IMR-90 (cell line): Measurements from ENCODE around the gene FOXI1. TPM values are rescaled to one million over a fixed set of nuclear protein-coding genes. Genes with fewer than 3 reads are reported as not detected.

Source experiments
- ATAC-seq: fragments of 200-7000 bp; cut with Tn5 transposase; 2 replicates; pipeline ENCODE4 v1.9.1; 2020; ENCODE audit warnings: low read depth, mild to moderate bottlenecking, moderate library complexity
- BruUV-seq: library from RNA; stranded (reverse); fragments of 400-500 nt; replicated peaks from 2 replicates; lab custom pipeline; 2021; lab: Mats Ljungman, UMichigan
- CTCF ChIA-PET: fragments of 300-600 bp; formaldehyde crosslinking; extraction: SDS; loops from one replicate; lab custom pipeline; 2021; ENCODE audit warnings: antibody characterized with exemption; lab: Yijun Ruan, JAX
- POLR2A ChIA-PET: fragments of 300-600 bp; sonication (Branson Sonifier 250); formaldehyde crosslinking; loops from one replicate; lab custom pipeline; 2022; ENCODE audit warnings: antibody characterized with exemption; ENCODE audit not compliant: unreplicated experiment; lab: Charles Lee
- DNase-seq: peaks from one replicate; pipeline ENCODE4 v3.0.0; 2013
- H2AFZ ChIP-seq: replicated peaks from 2 replicates; pipeline ENCODE3; 2013; ENCODE audit warnings: low read length, mild to moderate bottlenecking; ENCODE audit not compliant: poor library complexity
- H2AK5ac ChIP-seq: 2 replicates; pipeline ENCODE4 v1.6.1; 2013; ENCODE audit warnings: low read depth, low read length, inconsistent platforms
- H2AK9ac ChIP-seq: replicated peaks from 2 replicates; pipeline ENCODE3; 2013; ENCODE audit warnings: mild to moderate bottlenecking, low read depth, low read length, moderate library complexity; ENCODE audit not compliant: poor library complexity
- H2BK120ac ChIP-seq: 2 replicates; pipeline ENCODE4 v1.6.1; 2013; ENCODE audit warnings: low read depth, low read length, inconsistent platforms
- H2BK15ac ChIP-seq: 3 replicates; pipeline ENCODE4 v1.6.1; 2013; ENCODE audit warnings: low read depth, low read length, inconsistent platforms
- H2BK20ac ChIP-seq: 2 replicates; pipeline ENCODE4 v1.6.1; 2013; ENCODE audit warnings: low read depth, mild to moderate bottlenecking, inconsistent platforms, low read length, moderate library complexity
- H2BK5ac ChIP-seq: 2 replicates; pipeline ENCODE4 v1.6.1; 2013; ENCODE audit warnings: mild to moderate bottlenecking, low read depth, low read length, inconsistent platforms; ENCODE audit not compliant: poor library complexity, severe bottlenecking
- H3K14ac ChIP-seq: replicated peaks from 2 replicates; pipeline ENCODE4 v1.6.1; 2013; ENCODE audit warnings: low read depth, low read length, inconsistent platforms
- H3K18ac ChIP-seq: 2 replicates; pipeline ENCODE4 v1.6.1; 2013; ENCODE audit warnings: low read depth, low read length, control low read depth
- H3K23ac ChIP-seq: 2 replicates; pipeline ENCODE4 v1.6.1; 2013; ENCODE audit warnings: low read depth, low read length, inconsistent platforms
- H3K27ac ChIP-seq: 2 replicates; pipeline ENCODE4 v1.5.1; 2013; ENCODE audit warnings: mild to moderate bottlenecking, control low read depth, low read length; ENCODE audit not compliant: insufficient read depth
- H3K27me3 ChIP-seq: 2 replicates; pipeline ENCODE4 v1.6.1; 2013; ENCODE audit warnings: low read length; ENCODE audit not compliant: control insufficient read depth, insufficient read depth
- H3K36me3 ChIP-seq: 2 replicates; pipeline ENCODE4 v1.6.1; 2013; ENCODE audit warnings: low read length, mixed read lengths; ENCODE audit not compliant: control insufficient read depth, insufficient read depth
- H3K4ac ChIP-seq: 2 replicates; pipeline ENCODE4 v1.6.1; 2013; ENCODE audit warnings: low read depth, low read length, inconsistent platforms
- H3K4me1 ChIP-seq: 2 replicates; pipeline ENCODE4 v1.6.1; 2013; ENCODE audit warnings: low read length, mixed read lengths; ENCODE audit not compliant: control insufficient read depth, insufficient read depth
- H3K4me2 ChIP-seq: 2 replicates; pipeline ENCODE4 v1.6.1; 2013; ENCODE audit warnings: low read depth, mild to moderate bottlenecking, control low read depth, low read length, moderate library complexity
- H3K4me3 ChIP-seq: 2 replicates; pipeline ENCODE4 v1.5.1; 2013; ENCODE audit warnings: low read depth, mild to moderate bottlenecking, control low read depth, low read length, moderate library complexity; ENCODE audit not compliant: insufficient read depth
- H3K56ac ChIP-seq: 2 replicates; pipeline ENCODE4 v1.6.1; 2013; ENCODE audit warnings: low read length, inconsistent platforms; ENCODE audit not compliant: insufficient read depth; ENCODE audit errors: extremely low read depth
- H3K79me1 ChIP-seq, 2 experiments: 2 replicates each; pipeline ENCODE4 v1.6.1; 2013; ENCODE audit warnings: low read length in 2 of 2, inconsistent platforms in 1 of 2, low read depth in 1 of 2
- H3K9ac ChIP-seq: 2 replicates; pipeline ENCODE4 v1.6.1; 2013; ENCODE audit warnings: low read depth, low read length, control low read depth
- H3K9me1 ChIP-seq: 2 replicates; pipeline ENCODE4 v1.6.1; 2013; ENCODE audit warnings: low read length, inconsistent platforms; ENCODE audit not compliant: insufficient read depth
- H3K9me3 ChIP-seq: 2 replicates; pipeline ENCODE4 v1.6.1; 2013; ENCODE audit warnings: low read length; ENCODE audit not compliant: control insufficient read depth, insufficient read depth
- H4K20me1 ChIP-seq: 2 replicates; pipeline ENCODE4 v1.6.1; 2013; ENCODE audit warnings: low read length, inconsistent platforms; ENCODE audit not compliant: insufficient read depth
- H4K5ac ChIP-seq: 2 replicates; pipeline ENCODE4 v1.6.1; 2013; ENCODE audit warnings: mild to moderate bottlenecking, low read depth, low read length, control low read depth
- H4K8ac ChIP-seq, 2 experiments: 2 replicates each; pipeline ENCODE4 v1.6.1; 2013; ENCODE audit warnings: low read depth in 2 of 2, low read length in 2 of 2, control low read depth in 1 of 2, inconsistent platforms in 1 of 2
- H4K91ac ChIP-seq: 2 replicates; pipeline ENCODE4 v1.6.1; 2013; ENCODE audit warnings: low read depth, low read length, inconsistent platforms; ENCODE audit not compliant: insufficient read depth
- BHLHE40 ChIP-seq: fragments of 150-350 bp; IDR thresholded peaks from 2 replicates; pipeline ENCODE4 v1.6.1; 2016; ENCODE audit warnings: mild to moderate bottlenecking, low read depth, low read length
- CEBPB ChIP-seq: IDR thresholded peaks from 2 replicates; pipeline ENCODE4 v1.6.1; 2012; ENCODE audit warnings: low read depth, low read length, improper control_type of control experiment
- ELK1 ChIP-seq: fragments of 150-350 bp; IDR thresholded peaks from 2 replicates; pipeline ENCODE4 v1.6.1; 2016; ENCODE audit warnings: low read depth, mild to moderate bottlenecking, low read length, moderate library complexity, borderline replicate concordance
- MAFK ChIP-seq: IDR thresholded peaks from 2 replicates; pipeline ENCODE4 v1.6.1; 2012; ENCODE audit warnings: low read depth, low read length, improper control_type of control experiment
- MAZ ChIP-seq: IDR thresholded peaks from 2 replicates; pipeline ENCODE4 v1.6.1; 2012; ENCODE audit warnings: low read depth, mild to moderate bottlenecking, low read length, improper control_type of control experiment, moderate library complexity, borderline replicate concordance
- POLR2A ChIP-seq: IDR thresholded peaks from 2 replicates; pipeline ENCODE4 v1.6.1; 2012; ENCODE audit warnings: mild to moderate bottlenecking, low read depth, low read length
- RCOR1 ChIP-seq: IDR thresholded peaks from 2 replicates; pipeline ENCODE4 v1.6.1; 2012; ENCODE audit warnings: mild to moderate bottlenecking, low read length, improper control_type of control experiment; ENCODE audit not compliant: insufficient replicate concordance
- SMC3 ChIP-seq: fragments of 150-350 bp; IDR thresholded peaks from 2 replicates; pipeline ENCODE4 v1.6.1; 2016; ENCODE audit warnings: low read depth, mild to moderate bottlenecking, antibody characterized with exemption, low read length, moderate library complexity
- whole genome bisulfite sequencing, 2 experiments: methylation state at CpG; one replicate each; pipeline versions ENCODE4 v1.1.5 to v1.1.7; 2013; ENCODE audit warnings: missing lambda C conversion rate in 2 of 2; ENCODE audit not compliant: insufficient read length in 1 of 2; ENCODE audit errors: extremely low coverage in 2 of 2; 5-methylcytosine and 5-hydroxymethylcytosine counted together
- dilution Hi-C: fragments of 300-500 bp; cut with HindIII; formaldehyde crosslinking; loops from one replicate; pipeline ENCODE4 v1.14.3; 2018; ENCODE audit warnings: low sequenced_read_pairs; ENCODE audit not compliant: unreplicated experiment
- in situ Hi-C: fragments of 300-500 bp; cut with MboI; formaldehyde crosslinking; loops from 3 replicates; pipeline ENCODE4 v1.14.3; 2019; ENCODE audit warnings: low sequenced_read_pairs, inconsistent platforms, mixed read lengths
- intact Hi-C: fragments of 100-400 bp; cut with micrococcal nuclease; formaldehyde crosslinking; loops from 2 replicates; pipeline ENCODE4 v1.10.0; 2022
- polyA plus RNA-seq, 3 experiments: library from polyadenylated mRNA; depleted of rRNA; stranded (reverse); fragments of >200 nt; gene quantifications; 2 replicates each; pipeline ENCODE4 v1.2.3, GENCODE V29; 2012; ENCODE audit warnings: low replicate concordance in 1 of 3
- total RNA-seq: library from RNA; depleted of rRNA; stranded (reverse); fragments of >200 nt; gene quantifications from 2 replicates; pipeline ENCODE4 v1.2.3, GENCODE V29; 2012
- TF ChIP-seq, protein P1 (sequence below): fragments of 150-350 bp; IDR thresholded peaks from 2 replicates; pipeline ENCODE4 v1.6.1; 2017; ENCODE audit warnings: mild to moderate bottlenecking, antibody characterized with exemption, low read length, low read depth

FOXI1 gene
- total and polyA plus RNA-seq, 2 of the 4 experiments (the other 2 are of a cell fraction) = not detected

DNA sequence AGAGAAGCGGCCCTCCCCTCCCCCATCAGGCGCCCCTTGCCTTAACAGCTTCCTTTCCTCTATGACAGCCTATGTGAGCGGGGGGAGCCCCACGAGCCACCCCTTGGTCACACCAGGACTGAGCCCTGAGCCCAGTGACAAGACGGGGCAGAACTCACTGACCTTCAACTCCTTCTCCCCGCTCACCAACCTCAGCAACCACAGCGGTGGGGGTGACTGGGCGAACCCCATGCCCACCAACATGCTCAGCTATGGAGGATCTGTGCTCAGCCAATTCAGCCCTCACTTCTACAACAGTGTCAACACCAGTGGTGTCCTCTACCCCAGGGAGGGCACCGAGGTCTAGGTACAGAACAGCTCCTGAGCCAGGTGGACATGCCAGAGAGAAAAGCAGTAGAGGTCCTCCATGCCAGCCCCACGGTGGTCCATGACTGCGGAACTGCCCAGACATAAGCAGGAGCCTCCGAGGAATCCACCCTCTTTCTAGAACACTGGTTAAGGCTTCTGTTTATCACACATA is 2.6 kb downstream of the FOXI1 start:
- Histone ChIP-seq H4K5ac (no peak overlapping the region), H3K4me3 (no peak overlapping the region), H3K4me1 (no peaks in the 10 kb centered on the region), H2AK5ac (no peak overlapping the region), H3K9ac (no peak overlapping the region), H2AFZ (no peak overlapping the region), H3K4me2 (no peak overlapping the region), H2BK20ac (no peak overlapping the region), H3K27me3 (no peaks in the 10 kb centered on the region; the same call in 1 of the 2 replicates), H3K27ac (no peak overlapping the region), H2BK120ac (no peak overlapping the region), H3K14ac (no peak overlapping the region), H3K56ac (no peak overlapping the region), H4K8ac (no peak overlapping the region), H3K18ac (no peak overlapping the region), H3K79me1 (no peaks in the 10 kb centered on the region), H4K20me1 (no peaks in the 10 kb centered on the region), H3K36me3 (no peaks in the 10 kb centered on the region), H2BK15ac (no peak overlapping the region), H2AK9ac (no peak overlapping the region), H4K91ac (no peak overlapping the region), H3K9me3 (no peaks in the 10 kb centered on the region), H3K4ac (no peak overlapping the region), H2BK5ac (no peak overlapping the region), H3K23ac (no peak overlapping the region), H3K9me1 (no peaks in the 10 kb centered on the region)
- no TSS peak for BruUV-seq
- DNase-seq = no peak
- ChIA-PET POLR2A (no interaction called here), CTCF (no interaction called here)
- in situ Hi-C loops = no loop called here
- intact Hi-C loops = no loop called here
- TF ChIP-seq SMC3 = no peak
- TF ChIP-seq ELK1 = no peak
- TF ChIP-seq, protein P1, sequence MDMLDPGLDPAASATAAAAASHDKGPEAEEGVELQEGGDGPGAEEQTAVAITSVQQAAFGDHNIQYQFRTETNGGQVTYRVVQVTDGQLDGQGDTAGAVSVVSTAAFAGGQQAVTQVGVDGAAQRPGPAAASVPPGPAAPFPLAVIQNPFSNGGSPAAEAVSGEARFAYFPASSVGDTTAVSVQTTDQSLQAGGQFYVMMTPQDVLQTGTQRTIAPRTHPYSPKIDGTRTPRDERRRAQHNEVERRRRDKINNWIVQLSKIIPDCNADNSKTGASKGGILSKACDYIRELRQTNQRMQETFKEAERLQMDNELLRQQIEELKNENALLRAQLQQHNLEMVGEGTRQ = no peak
- TF ChIP-seq MAFK = no peak
- TF ChIP-seq BHLHE40 = no peak
- no peak for TF ChIP-seq RCOR1
- no peak for TF ChIP-seq MAZ
- no peak for TF ChIP-seq CEBPB
- no peak for TF ChIP-seq POLR2A
- dilution Hi-C loops = no loop called here
- 64% methylated on average over 4 of the region's 12 CpGs; no CpG with 5 or more reads in 1 of the 2 experiments for WGBS, 2 experiments
- no peak for ATAC-seq
